T-helper 17 cell (primary cell): ENCODE data around the gene WSB2. TPM values are rescaled to one million over a fixed set of nuclear protein-coding genes. Genes with fewer than 3 reads are reported as not detected.

Experiments used
- ATAC-seq: fragments of 150-1000 bp; cut with Tn5 transposase; 2 replicates; pipeline ENCODE4 v1.10.0; 2021; ENCODE audit warnings: mild to moderate bottlenecking, moderate library complexity
- DNase-seq, 3 donors: peaks; one replicate each; pipeline versions ENCODE4 v3.0.0 to v3.0.0-alpha.2; 2020 to 2021
- H3K9me3 ChIP-seq: one replicate; pipeline ENCODE4 v1.7.0; 2013; ENCODE audit warnings: low read length, mild to moderate bottlenecking; ENCODE audit not compliant: control insufficient read depth, poor library complexity, severe bottlenecking
- H3K27ac Mint-ChIP-seq: one replicate; pipeline ENCODE4 v1.8.0; 2022; ENCODE audit warnings: mild to moderate bottlenecking, moderate library complexity, mixed read lengths
- H3K27me3 Mint-ChIP-seq: one replicate; pipeline ENCODE4 v1.8.0; 2022; ENCODE audit warnings: mixed read lengths
- H3K36me3 Mint-ChIP-seq: one replicate; pipeline ENCODE4 v1.8.0; 2022; ENCODE audit warnings: low read depth, mixed read lengths
- H3K4me1 Mint-ChIP-seq: one replicate; pipeline ENCODE4 v1.8.0; 2022; ENCODE audit warnings: mild to moderate bottlenecking, mixed read lengths
- H3K4me3 Mint-ChIP-seq: one replicate; pipeline ENCODE4 v1.8.0; 2022; ENCODE audit warnings: mild to moderate bottlenecking, moderate library complexity, mixed read lengths
- total RNA-seq, 4 donors: library from RNA in 2 of 4; stranded (reverse) in 2 of 4; gene quantifications; one replicate each; pipeline ENCODE4 v1.2.3 and lab custom pipeline; 2022 to 2026

The WSB2 gene
- total RNA-seq, 2 donors from 2014 or later: 26.9 to 36.2 TPM

DNA sequence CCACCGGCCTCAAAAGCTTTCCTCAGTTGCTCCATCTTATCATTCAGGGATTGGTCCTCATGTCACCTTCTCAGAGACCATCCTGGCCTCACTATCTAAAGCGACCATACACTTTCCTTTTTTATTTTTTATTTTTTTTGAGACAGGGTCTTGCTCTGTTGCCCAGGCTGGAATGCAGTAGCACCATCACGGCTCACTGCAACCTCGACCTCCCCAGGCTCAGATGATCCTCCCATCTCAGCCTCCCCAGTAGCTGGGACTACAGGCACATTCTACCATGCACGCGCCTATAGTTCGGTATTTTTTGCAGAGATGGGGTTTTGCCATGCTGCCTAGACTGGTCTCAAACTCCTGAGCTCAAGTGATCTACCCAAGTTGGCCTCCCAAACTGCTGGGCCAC is 2.8 kb downstream of the WSB2 start:
- Mint-ChIP-seq H3K27me3 (no peaks in the 10 kb centered on the region), H3K27ac (peak overlapping the region; percentile 91), H3K4me3 (no peak overlapping the region), H3K4me1 (peaks cover 34% of the 10 kb centered on the region), H3K36me3 (peaks cover 1% of the 10 kb centered on the region)
- no peak for ATAC-seq
- H3K9me3 ChIP-seq: no peaks in the 10 kb centered on the region
- no peak for DNase-seq

DNA sequence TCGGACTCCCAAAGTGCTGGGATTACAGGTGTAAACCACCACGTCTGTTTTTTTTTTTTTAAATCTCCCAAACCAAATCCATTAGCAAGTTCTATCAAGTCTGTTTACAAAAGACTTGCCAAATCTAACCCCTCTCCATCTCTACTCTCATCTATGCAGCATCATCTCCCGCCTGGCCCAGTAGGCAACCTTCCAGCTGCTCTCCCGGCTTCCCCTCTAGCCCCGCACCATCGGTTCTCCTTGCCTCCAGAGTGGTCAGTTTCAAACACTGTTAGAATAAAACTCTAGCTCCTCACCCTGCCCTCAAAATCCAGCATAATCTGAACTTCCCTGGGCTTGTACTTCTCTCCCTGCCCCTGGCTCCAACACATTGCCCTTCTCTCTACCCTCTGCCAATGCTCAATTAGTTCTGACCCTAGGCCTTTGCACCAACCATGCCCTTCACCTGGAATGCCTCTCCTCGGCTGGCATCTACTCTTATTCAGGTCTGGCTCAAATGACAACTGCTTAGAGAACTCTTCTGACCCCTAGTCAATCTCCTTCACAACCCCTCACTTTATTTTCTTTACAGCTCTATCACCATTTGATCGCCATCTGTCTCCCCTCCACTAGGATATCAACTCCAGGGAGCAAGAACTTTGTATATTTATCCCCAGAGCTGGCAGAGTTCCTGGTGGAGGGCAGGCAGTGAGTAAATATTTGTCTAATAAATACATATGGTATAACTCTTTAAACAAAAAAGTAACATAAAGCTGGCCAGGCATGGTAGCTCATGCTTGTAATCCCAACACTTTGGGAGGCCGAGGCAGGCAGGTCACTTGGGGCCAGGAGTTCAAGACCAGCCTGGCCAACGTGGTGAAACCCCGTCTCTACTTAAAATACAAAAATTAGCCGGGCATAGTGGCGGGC is 4.9 kb downstream of the WSB2 start:
- Mint-ChIP-seq H3K27ac (peak overlapping the region; percentile 74), H3K4me1 (peaks cover 35% of the 10 kb centered on the region), H3K36me3 (peaks cover 6% of the 10 kb centered on the region), H3K27me3 (no peaks in the 10 kb centered on the region), H3K4me3 (no peak overlapping the region)
- no peak for ATAC-seq
- H3K9me3 ChIP-seq: no peaks in the 10 kb centered on the region
- DNase-seq: no peak

DNA sequence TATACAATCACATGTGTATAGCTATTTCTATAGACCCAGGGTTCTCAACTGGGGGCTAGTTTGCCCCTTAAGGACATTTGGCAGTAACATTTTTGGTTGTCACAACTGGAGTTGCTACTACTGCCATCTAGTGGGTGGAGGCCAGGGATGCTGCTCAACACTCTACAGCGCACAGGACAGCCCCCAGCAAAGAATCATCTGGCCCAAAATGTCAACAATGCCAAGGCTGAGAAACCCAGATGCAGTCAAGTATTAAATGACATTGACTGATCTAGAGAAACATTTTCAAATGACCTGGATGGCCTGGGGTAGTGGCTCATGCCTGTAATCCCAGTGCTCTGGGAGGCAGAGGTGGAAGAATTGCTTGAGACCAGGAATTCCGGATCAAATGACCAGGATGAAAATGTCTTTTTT is 5.8 kb downstream of the WSB2 start:
- no peaks in the 10 kb centered on the region for H3K27me3 Mint-ChIP-seq
- peaks cover 34% of the 10 kb centered on the region for H3K4me1 Mint-ChIP-seq
- H3K27ac Mint-ChIP-seq: no peak overlapping the region
- peak; percentile 85 for ATAC-seq
- H3K9me3 ChIP-seq: no peaks in the 10 kb centered on the region
- peak; percentile 39 to 58 (median 48) for DNase-seq
- peaks cover 6% of the 10 kb centered on the region for H3K36me3 Mint-ChIP-seq
- no peak overlapping the region for H3K4me3 Mint-ChIP-seq

DNA sequence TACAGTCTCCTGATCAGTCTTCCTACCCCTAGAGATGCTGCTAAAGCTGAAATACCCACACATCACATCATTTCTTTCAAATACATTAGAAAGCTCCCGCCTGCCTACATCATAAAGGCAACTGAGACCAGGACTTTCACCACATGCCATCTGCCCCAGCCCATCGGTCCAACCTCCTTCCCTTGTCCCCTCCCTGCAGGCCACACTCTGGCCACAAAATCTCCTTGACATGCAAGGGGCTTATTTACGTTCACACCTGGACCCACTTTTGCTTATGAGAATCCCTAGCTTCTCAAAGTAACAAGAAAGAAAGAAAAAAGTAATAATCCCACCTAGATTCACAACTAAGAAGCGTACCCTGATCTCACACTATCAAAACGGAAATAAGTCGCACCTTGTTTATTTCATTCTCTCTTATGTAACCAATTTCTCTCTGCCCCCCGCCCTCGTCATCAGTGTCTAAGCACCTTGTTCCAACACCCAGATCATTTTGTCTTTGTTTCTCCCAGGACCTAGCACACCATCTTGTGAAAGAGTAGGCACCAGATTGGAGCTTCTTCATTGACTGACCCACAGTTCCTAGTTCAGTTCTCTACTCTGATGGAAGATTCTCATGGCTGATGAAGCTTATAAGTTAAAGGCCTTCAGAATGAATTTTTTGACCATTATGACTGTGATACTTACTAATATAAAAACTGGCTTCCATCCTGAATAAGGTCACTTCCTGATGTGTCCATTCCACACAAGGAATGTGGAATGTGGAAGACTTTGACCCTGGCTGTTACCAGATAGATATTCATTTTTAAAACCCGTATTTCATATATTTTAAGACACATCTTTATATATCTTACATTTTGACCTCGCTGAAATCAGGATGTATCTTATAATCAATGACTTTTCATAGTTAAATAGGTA is 7.7 kb downstream of the WSB2 start:
- Mint-ChIP-seq H3K36me3 (peaks cover 6% of the 10 kb centered on the region), H3K27me3 (no peaks in the 10 kb centered on the region), H3K4me1 (peaks cover 27% of the 10 kb centered on the region), H3K27ac (peak overlapping the region; percentile 98), H3K4me3 (peak overlapping the region; percentile 82)
- no peaks in the 10 kb centered on the region for H3K9me3 ChIP-seq
- peak; percentile 52 for ATAC-seq
- no peak for DNase-seq

DNA sequence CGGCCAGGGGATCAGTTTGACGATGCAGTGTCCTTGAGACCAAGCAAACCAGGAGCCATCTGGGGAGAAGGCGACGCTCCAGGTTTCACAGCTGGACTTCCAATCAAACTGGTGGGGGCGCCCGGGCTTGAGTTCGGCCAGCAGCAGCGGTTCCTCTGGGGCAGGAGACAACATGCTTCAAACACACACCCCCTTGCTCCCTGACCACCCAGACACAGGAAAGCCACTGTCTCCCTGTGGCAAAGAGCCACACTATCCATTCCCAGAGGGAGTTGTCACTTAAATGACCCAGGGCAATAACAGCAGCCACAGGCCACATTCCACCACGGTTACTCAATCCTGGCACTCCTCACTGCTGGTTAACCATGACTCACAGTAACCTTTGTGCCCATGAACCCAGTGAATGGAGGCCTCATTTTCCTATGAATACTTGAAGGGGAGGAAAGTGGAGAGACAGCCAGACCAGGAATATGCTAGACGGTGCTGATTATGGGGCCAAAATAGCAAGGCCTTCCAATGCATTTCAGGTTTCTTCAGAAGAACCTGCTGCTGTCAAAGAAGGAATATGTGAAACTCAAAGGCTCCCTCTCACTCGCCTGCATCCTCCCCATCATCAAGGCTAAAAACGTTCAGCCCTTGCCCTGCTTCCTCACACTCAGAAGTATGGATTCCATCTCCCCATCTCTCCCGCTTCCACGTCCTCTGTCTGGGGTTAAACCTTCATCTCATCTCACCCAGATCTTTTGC is 8.5 kb downstream of the WSB2 start:
- H3K9me3 ChIP-seq: no peaks in the 10 kb centered on the region
- peaks cover 6% of the 10 kb centered on the region for H3K36me3 Mint-ChIP-seq
- H3K4me3 Mint-ChIP-seq: peak overlapping the region; percentile 82
- H3K27me3 Mint-ChIP-seq: no peaks in the 10 kb centered on the region
- H3K4me1 Mint-ChIP-seq: peaks cover 27% of the 10 kb centered on the region
- no peak for ATAC-seq
- no peak for DNase-seq
- peak overlapping the region; percentile 98 for H3K27ac Mint-ChIP-seq

DNA sequence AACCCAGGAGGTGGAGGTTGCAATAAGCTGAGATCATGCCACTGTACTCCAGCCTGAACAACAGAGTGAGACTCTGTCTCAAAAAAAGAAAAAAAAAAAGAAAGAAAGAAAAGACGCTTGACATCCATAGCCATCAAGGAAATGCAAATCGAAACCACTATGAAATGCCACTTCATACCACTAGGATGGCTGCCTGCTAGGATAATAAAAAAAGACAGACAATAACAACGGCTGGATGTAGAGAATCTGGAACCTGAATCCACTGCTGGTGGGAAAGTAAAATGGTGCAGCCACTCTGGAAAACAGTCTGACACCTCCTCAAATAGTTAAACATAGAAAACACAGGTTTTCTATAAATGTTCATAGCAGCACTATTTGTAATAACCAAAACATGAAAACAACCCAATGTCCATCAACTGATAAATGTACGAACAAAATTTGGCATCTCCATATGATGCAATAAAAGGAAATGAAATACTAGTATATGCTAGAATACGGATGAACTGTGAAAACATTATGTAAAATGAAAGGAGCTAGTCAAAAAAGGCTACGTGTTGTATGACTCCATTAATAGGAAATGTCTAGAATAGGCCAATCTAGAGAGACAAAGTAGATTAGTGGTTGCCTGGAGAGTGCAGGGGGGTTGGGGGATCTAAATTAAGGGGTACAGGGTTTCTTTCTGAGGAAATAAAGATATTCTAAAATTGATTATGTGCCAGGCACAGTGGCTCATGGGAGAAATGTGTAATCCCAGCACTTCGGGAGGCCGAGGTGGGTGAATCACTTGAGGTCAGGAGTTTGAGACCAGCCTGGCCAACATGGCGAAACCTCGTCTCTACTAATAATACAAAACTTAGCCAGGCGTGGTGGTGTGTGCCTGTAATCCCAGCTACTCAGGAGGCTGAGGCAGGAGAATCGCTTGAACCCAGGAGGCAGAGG is 9.7 kb downstream of the WSB2 start:
- Mint-ChIP-seq H3K4me1 (peaks cover 25% of the 10 kb centered on the region), H3K27ac (peak overlapping the region; percentile 98), H3K4me3 (peak overlapping the region; percentile 76), H3K27me3 (no peaks in the 10 kb centered on the region), H3K36me3 (peaks cover 6% of the 10 kb centered on the region)
- no peaks in the 10 kb centered on the region for H3K9me3 ChIP-seq
- no peak for ATAC-seq
- no peak for DNase-seq

DNA sequence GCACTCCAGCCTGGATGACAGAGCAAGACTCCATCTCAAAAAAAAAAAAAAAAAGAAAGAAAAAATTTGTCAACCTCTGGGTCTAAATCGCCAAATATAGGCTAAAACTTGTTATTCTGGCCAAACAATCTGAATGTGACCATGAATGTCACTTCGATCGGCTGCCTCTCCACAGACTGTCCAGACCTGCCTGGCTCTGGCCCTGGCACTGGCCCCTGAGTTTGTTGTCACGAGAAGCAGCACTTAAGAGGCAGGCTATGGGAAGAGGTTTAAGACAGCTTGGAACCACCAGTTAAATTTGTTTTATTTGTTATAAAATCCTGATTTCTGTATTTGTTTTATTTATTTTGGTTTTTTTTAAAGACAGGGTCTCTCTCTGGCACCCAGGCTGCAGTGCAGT is 14.5 kb downstream of the WSB2 start:
- Mint-ChIP-seq H3K4me3 (no peak overlapping the region), H3K4me1 (peaks cover 10% of the 10 kb centered on the region), H3K27ac (no peak overlapping the region), H3K36me3 (peaks cover 6% of the 10 kb centered on the region), H3K27me3 (no peaks in the 10 kb centered on the region)
- DNase-seq (no peak), ATAC-seq (no peak)
- H3K9me3 ChIP-seq: no peaks in the 10 kb centered on the region

DNA sequence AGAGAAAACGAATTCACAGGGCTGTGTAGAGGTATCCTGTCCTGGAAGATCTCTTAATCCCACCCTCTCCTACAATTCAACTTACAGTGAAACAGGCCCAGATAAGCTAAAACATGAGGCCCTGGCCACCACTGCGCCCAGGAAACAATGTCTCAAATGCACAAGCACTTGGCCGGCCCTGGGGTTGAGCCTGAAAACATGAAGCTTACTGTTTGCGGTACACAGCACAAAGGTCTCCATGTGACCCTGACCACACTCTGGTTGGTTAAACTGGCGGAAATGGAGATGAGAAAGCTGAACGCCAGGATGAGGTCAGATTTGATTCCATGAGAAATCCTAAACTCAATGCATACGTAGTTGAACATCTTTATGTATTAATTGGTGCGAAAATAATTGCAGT is 16.4 kb downstream of the WSB2 start:
- peaks cover 2% of the 10 kb centered on the region for H3K36me3 Mint-ChIP-seq
- peak overlapping the region; percentile 43 for H3K27ac Mint-ChIP-seq
- no peaks in the 10 kb centered on the region for H3K27me3 Mint-ChIP-seq

DNA sequence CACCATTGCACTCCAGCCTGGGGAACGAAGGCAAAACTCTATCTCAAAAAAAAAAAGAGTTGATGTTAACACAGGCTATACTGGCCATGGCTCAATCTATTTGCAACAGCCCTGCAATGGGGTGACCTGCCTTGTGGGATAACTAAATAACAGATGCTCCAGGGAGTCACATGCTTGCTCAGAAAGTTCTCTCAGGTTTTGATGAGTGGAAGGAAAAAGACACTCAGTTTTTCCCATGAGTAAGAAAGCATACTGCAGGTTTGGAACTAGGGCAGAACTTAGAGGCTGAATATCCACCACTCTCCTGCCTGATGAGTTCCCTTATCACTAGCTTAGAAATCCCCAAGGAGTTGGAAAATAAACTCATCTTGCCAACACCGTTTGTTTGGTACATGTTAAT is 16.9 kb downstream of the WSB2 start:
- Mint-ChIP-seq H3K4me1 (peaks cover 4% of the 10 kb centered on the region), H3K27ac (peak overlapping the region; percentile 43), H3K36me3 (peaks cover 6% of the 10 kb centered on the region), H3K4me3 (no peak overlapping the region), H3K27me3 (no peaks in the 10 kb centered on the region)
- no peaks in the 10 kb centered on the region for H3K9me3 ChIP-seq
- DNase-seq: no peak
- no peak for ATAC-seq

More for the DNA sequence above, 16.4 kb downstream of the WSB2 start:
- no peak for ATAC-seq
- Mint-ChIP-seq H3K4me1 (peaks cover 5% of the 10 kb centered on the region), H3K4me3 (no peak overlapping the region)
- DNase-seq: no peak
- H3K9me3 ChIP-seq: no peaks in the 10 kb centered on the region

DNA sequence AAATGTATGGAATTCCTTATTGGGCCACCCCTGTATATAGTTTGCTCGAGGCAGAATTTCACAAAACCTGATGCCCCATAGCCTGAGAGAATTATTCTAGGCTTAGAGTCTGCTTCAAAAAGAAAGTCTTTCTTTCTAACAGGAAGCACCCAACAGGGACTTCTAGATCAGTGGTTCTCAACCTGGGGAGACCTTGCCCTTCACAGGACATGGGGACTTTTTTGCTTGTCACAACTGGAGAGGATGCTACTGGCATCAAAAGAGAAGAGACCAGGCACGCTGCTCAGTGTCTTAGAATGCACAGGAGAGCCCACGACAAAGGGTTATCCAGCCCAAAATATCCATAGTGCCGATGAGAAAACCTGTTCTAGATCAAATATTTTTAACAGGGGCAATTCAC is 18.9 kb downstream of the WSB2 start:
- no peak overlapping the region for H3K4me3 Mint-ChIP-seq
- no peaks in the 10 kb centered on the region for H3K27me3 Mint-ChIP-seq

DNA sequence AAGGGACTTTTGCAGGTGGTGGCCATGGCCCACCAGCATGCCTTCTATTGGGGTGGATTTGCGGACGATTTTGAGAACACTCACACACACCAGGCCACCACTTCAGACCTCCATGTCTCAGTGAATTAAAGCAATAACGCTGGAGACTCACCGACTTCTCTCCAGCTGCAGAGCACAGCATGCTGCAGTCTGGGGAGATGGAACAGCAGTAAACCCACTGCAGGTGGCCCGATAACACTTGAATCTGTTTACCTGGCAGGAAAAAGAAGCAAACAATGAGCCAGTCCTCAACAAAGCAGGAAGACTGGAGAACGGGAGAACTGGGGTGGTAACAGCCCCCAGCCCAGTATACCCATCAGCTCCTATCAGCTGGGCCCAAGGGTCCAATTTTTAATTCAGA is 22.8 kb downstream of the WSB2 start:
- peaks cover 14% of the 10 kb centered on the region for H3K36me3 Mint-ChIP-seq
- ATAC-seq (no peak), DNase-seq (no peak)
- H3K9me3 ChIP-seq: no peaks in the 10 kb centered on the region
- H3K27ac Mint-ChIP-seq: peak overlapping the region; percentile 37
- peaks cover 14% of the 10 kb centered on the region for H3K4me1 Mint-ChIP-seq
- no peaks in the 10 kb centered on the region for H3K27me3 Mint-ChIP-seq
- H3K4me3 Mint-ChIP-seq: no peak overlapping the region

More for the DNA sequence above, 18.9 kb downstream of the WSB2 start:
- no peak for DNase-seq
- no peak for ATAC-seq
- Mint-ChIP-seq H3K27ac (peak overlapping the region; percentile 68), H3K4me1 (peaks cover 5% of the 10 kb centered on the region), H3K36me3 (peaks cover 7% of the 10 kb centered on the region)
- H3K9me3 ChIP-seq: no peaks in the 10 kb centered on the region
